ENCODE measurements around the gene SUSD4.

Gene SUSD4

DNA sequence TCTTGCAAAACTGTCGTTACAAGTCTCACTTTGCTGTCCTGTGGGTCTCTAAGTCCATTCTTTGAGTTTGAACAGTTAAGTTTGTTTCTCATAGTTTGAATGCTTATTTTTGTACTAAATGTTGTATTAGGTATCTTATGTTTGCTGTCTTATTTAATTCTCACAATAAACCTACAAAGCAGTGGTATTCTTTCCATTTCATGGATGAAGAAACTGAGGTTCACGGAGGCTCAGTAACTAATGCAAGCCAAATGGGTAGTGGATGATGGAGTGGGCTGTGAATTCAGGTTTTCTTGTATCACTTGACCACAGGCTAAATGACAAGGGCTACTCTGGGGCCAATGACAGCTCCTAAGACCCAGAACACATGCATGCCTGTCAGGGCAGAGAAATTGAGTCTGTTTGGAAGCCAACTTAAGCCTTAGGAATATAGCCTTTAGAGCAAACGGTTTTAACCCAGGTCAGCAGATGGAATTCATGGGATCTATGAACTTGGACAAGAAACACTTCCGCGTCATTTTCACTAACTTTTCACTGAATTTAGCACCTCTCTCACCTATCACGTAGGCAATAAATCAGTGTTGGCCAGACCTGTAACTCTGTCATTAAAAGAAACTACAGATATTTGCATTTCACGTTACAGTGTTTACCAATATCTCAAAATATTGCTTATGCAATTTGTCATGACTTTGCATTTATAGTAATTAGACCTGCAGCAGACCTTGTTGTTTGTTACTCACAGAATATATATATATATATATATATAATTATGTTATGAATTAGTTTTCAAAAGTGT, 153.8 kb downstream of the SUSD4 start:
- H3K27me3 ChIP-seq (ENCODE audit: insufficient read depth, low read depth) = no peaks in the 10 kb centered on the region
- no peak overlapping the region for H3K4me2 ChIP-seq
- H2AFZ ChIP-seq (ENCODE audit: low read depth) = no peak overlapping the region
- no peaks in the 10 kb centered on the region for H3K4me1 ChIP-seq (ENCODE audit: low read depth, poor library complexity, severe bottlenecking)
- no peaks in the 10 kb centered on the region for H4K20me1 ChIP-seq (ENCODE audit: insufficient read depth)
- H3K36me3 ChIP-seq (ENCODE audit: insufficient read depth) = no peaks in the 10 kb centered on the region
- H3K9ac ChIP-seq = no peak overlapping the region
- TF ChIP-seq, protein P1, sequence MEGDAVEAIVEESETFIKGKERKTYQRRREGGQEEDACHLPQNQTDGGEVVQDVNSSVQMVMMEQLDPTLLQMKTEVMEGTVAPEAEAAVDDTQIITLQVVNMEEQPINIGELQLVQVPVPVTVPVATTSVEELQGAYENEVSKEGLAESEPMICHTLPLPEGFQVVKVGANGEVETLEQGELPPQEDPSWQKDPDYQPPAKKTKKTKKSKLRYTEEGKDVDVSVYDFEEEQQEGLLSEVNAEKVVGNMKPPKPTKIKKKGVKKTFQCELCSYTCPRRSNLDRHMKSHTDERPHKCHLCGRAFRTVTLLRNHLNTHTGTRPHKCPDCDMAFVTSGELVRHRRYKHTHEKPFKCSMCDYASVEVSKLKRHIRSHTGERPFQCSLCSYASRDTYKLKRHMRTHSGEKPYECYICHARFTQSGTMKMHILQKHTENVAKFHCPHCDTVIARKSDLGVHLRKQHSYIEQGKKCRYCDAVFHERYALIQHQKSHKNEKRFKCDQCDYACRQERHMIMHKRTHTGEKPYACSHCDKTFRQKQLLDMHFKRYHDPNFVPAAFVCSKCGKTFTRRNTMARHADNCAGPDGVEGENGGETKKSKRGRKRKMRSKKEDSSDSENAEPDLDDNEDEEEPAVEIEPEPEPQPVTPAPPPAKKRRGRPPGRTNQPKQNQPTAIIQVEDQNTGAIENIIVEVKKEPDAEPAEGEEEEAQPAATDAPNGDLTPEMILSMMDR (conservative IDR thresholded peaks at IDR 0.05; ENCODE audit: low read depth, low read length) = no peak
- H3K79me2 ChIP-seq (ENCODE audit: insufficient read depth, low read depth) = no peaks in the 10 kb centered on the region
- H3K4me3 ChIP-seq (IDR thresholded peaks at IDR 0.05; ENCODE audit: insufficient read depth, low read depth, low read length) = no peak overlapping the region
- no peak overlapping the region for H3K27ac ChIP-seq

GRCh38 chr1:223209293-223209898, 154.6 kb downstream of the SUSD4 start:
- H3K79me2 ChIP-seq (ENCODE audit: insufficient read depth, low read depth) = no peaks in the 10 kb centered on the region
- H3K27ac ChIP-seq = no peak overlapping the region
- H2AFZ ChIP-seq (ENCODE audit: low read depth) = no peak overlapping the region
- no peak overlapping the region for H3K4me2 ChIP-seq
- no peak overlapping the region for H3K4me3 ChIP-seq (IDR thresholded peaks at IDR 0.05; ENCODE audit: insufficient read depth, low read depth, low read length)
- H3K27me3 ChIP-seq (ENCODE audit: insufficient read depth, low read depth) = no peaks in the 10 kb centered on the region
- no peaks in the 10 kb centered on the region for H3K36me3 ChIP-seq (ENCODE audit: insufficient read depth)
- H4K20me1 ChIP-seq (ENCODE audit: insufficient read depth) = no peaks in the 10 kb centered on the region
- H3K4me1 ChIP-seq (ENCODE audit: low read depth, poor library complexity, severe bottlenecking) = no peaks in the 10 kb centered on the region
- TF ChIP-seq, protein P1 (conservative IDR thresholded peaks at IDR 0.05; ENCODE audit: low read depth, low read length) = no peak
- H3K9ac ChIP-seq = no peak overlapping the region

- Histone ChIP-seq H2AFZ (ENCODE audit: low read depth) (no peak overlapping the region), H3K36me3 (ENCODE audit: insufficient read depth) (no peaks in the 10 kb centered on the region), H3K79me2 (ENCODE audit: insufficient read depth, low read depth) (no peaks in the 10 kb centered on the region), H3K27me3 (ENCODE audit: insufficient read depth, low read depth) (no peaks in the 10 kb centered on the region), H3K4me1 (ENCODE audit: low read depth, poor library complexity, severe bottlenecking) (no peaks in the 10 kb centered on the region), H3K4me3 (IDR thresholded peaks at IDR 0.05; ENCODE audit: insufficient read depth, low read depth, low read length) (no peak overlapping the region), H3K4me2 (no peak overlapping the region), H4K20me1 (ENCODE audit: insufficient read depth) (no peaks in the 10 kb centered on the region), H3K9ac (no peak overlapping the region), H3K27ac (no peak overlapping the region)
- TF ChIP-seq, protein P1 (conservative IDR thresholded peaks at IDR 0.05; ENCODE audit: low read depth, low read length) = no peak
These were observed 155.6 kb downstream of the SUSD4 start for GRCh38 chr1:223208164-223209076.

DNA sequence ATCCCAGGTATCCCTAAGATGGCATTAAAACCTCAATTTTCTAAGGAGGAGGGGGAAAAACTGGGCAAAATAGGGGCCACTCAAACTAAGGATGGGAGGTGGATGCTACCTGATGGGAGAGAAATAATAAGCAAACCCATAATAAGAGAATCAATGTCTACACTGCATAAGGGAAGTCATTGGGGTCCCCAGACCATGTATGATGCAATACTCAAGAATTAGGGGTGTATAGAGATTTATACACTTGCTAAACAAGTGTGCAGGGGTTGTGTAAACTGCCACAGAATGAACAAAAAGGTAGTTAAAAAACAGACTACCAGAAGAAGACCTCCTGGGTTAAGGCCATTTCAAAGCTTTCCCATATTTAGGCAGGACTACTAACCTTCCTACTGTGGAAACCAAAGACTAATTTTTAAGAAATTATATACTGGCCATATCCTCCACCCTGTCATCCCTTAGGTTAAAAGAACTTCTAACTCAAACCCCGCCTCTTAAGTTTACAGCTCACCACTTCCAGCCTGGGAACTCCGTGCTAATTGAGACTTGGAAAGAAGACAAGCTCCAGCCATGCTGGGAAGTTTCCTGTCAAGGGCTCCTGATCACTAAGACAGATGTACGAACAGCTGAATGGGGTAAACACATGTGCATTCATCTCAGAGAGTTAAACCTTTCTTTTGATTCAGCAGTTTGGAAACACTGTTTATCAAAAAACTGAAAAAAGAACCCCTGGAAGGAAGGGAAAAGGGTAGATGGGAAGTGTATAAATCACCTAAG, 156.5 kb downstream of the SUSD4 start:
- Histone ChIP-seq H3K36me3 (ENCODE audit: insufficient read depth) (no peaks in the 10 kb centered on the region), H3K27ac (no peak overlapping the region), H3K4me3 (IDR thresholded peaks at IDR 0.05; ENCODE audit: insufficient read depth, low read depth, low read length) (no peak overlapping the region), H3K4me1 (ENCODE audit: low read depth, poor library complexity, severe bottlenecking) (no peaks in the 10 kb centered on the region), H3K9ac (no peak overlapping the region), H3K27me3 (ENCODE audit: insufficient read depth, low read depth) (no peaks in the 10 kb centered on the region), H4K20me1 (ENCODE audit: insufficient read depth) (no peaks in the 10 kb centered on the region), H3K79me2 (ENCODE audit: insufficient read depth, low read depth) (no peaks in the 10 kb centered on the region), H3K4me2 (no peak overlapping the region), H2AFZ (ENCODE audit: low read depth) (no peak overlapping the region)
- TF ChIP-seq, protein P1 (conservative IDR thresholded peaks at IDR 0.05; ENCODE audit: low read depth, low read length) = no peak
